CD14-positive monocyte (primary cell): ENCODE data around the gene THRA. TPM values are rescaled to one million over a fixed set of nuclear protein-coding genes. Genes with fewer than 3 reads are reported as not detected.

Source experiments
- DNase-seq, 3 donors: peaks; one replicate each; pipeline ENCODE4 v3.0.0-alpha.2; 2011 to 2022
- H2AFZ ChIP-seq: 2 replicates; pipeline ENCODE4 v1.6.0; 2012; ENCODE audit warnings: mild to moderate bottlenecking, low read depth, low read length, inconsistent platforms; ENCODE audit not compliant: insufficient read depth, poor library complexity, severe bottlenecking
- H3K27ac ChIP-seq, 2 donors: 1 replicate in 1 of 2; 2 replicates in 1 of 2; pipeline ENCODE4 v1.5.1; 2012 to 2013; ENCODE audit warnings: low read length in 2 of 2, control low read depth in 1 of 2, inconsistent platforms in 1 of 2, low read depth in 1 of 2, mild to moderate bottlenecking in 1 of 2
- H3K27me3 ChIP-seq, 2 donors: one replicate each; pipeline versions ENCODE4 v1.6.0 to v1.6.1; 2011 to 2013; ENCODE audit warnings: low read length in 2 of 2; ENCODE audit not compliant: control insufficient read depth in 2 of 2, insufficient read depth in 2 of 2
- H3K36me3 ChIP-seq, 2 donors: replicated peaks in 1 of 2; 1 replicate in 1 of 2; 2 replicates in 1 of 2; pipeline versions ENCODE4 v1.5.1 to v1.6.1; 2012 to 2013; ENCODE audit warnings: low read length in 2 of 2, control low read depth in 1 of 2, inconsistent platforms in 1 of 2, mild to moderate bottlenecking in 1 of 2; ENCODE audit not compliant: insufficient read depth in 2 of 2, control insufficient read depth in 1 of 2
- H3K4me1 ChIP-seq, 2 donors: 1 replicate in 1 of 2; 2 replicates in 1 of 2; pipeline versions ENCODE4 v1.5.1 to v1.6.1; 2012 to 2013; ENCODE audit warnings: low read length in 2 of 2, control low read depth in 1 of 2, inconsistent platforms in 1 of 2, mild to moderate bottlenecking in 1 of 2, moderate library complexity in 1 of 2; ENCODE audit not compliant: insufficient read depth in 2 of 2, control insufficient read depth in 1 of 2
- H3K4me2 ChIP-seq: replicated peaks from 2 replicates; pipeline ENCODE3; 2012; ENCODE audit warnings: low read length, moderate library complexity, mild to moderate bottlenecking; ENCODE audit not compliant: poor library complexity, severe bottlenecking; ENCODE audit errors: extremely low read depth
- H3K4me3 ChIP-seq, 3 experiments: fragments of 200-600 bp in 1 of 3; sonication (generic) in 1 of 3; replicated peaks in 1 of 3; 1 replicate in 2 of 3; 2 replicates in 1 of 3; pipeline ENCODE4 v1.5.1; 2011 to 2013; ENCODE audit warnings: low read length in 3 of 3, mild to moderate bottlenecking in 3 of 3, control low read depth in 2 of 3, low read depth in 2 of 3, inconsistent platforms in 1 of 3, moderate library complexity in 1 of 3
- H3K79me2 ChIP-seq: 2 replicates; pipeline ENCODE4 v1.6.0; 2012; ENCODE audit warnings: mild to moderate bottlenecking, control low read depth, inconsistent platforms, low read length, moderate library complexity; ENCODE audit not compliant: insufficient read depth
- H3K9ac ChIP-seq: 2 replicates; pipeline ENCODE4 v1.6.0; 2017; ENCODE audit warnings: low read length, mild to moderate bottlenecking; ENCODE audit not compliant: insufficient read depth, poor library complexity, severe bottlenecking
- H3K9me3 ChIP-seq, 2 donors: replicated peaks in 1 of 2; 1 replicate in 1 of 2; 2 replicates in 1 of 2; pipeline versions ENCODE4 v1.5.1 to v1.6.1; 2012 to 2013; ENCODE audit warnings: low read length in 2 of 2, control low read depth in 1 of 2; ENCODE audit not compliant: control insufficient read depth in 1 of 2, insufficient read depth in 1 of 2
- H4K20me1 ChIP-seq: 2 replicates; pipeline ENCODE4 v1.6.0; 2012; ENCODE audit warnings: mild to moderate bottlenecking, low read length, control low read depth, moderate library complexity; ENCODE audit not compliant: insufficient read depth
- H3K27ac Mint-ChIP-seq, 7 donors: one replicate each; pipeline ENCODE4 v1.8.0; 2020; ENCODE audit warnings: mild to moderate bottlenecking in 7 of 7, mixed read lengths in 7 of 7, moderate library complexity in 6 of 7, inconsistent platforms in 2 of 7
- H3K27me3 Mint-ChIP-seq, 3 donors: one replicate each; pipeline ENCODE4 v1.8.0; 2021 to 2022; ENCODE audit warnings: low read depth in 3 of 3, mild to moderate bottlenecking in 3 of 3, mixed read lengths in 3 of 3, moderate library complexity in 3 of 3, inconsistent platforms in 1 of 3
- H3K36me3 Mint-ChIP-seq, 2 donors: one replicate each; pipeline ENCODE4 v1.8.0; 2020; ENCODE audit warnings: mixed read lengths in 2 of 2, inconsistent platforms in 1 of 2, mild to moderate bottlenecking in 1 of 2
- H3K4me1 Mint-ChIP-seq: one replicate; pipeline ENCODE4 v1.8.0; 2020; ENCODE audit warnings: mild to moderate bottlenecking, mixed read lengths
- H3K4me3 Mint-ChIP-seq, 2 donors: one replicate each; pipeline ENCODE4 v1.8.0; 2020; ENCODE audit warnings: mild to moderate bottlenecking in 2 of 2, mixed read lengths in 2 of 2, moderate library complexity in 1 of 2
- H3K9me3 Mint-ChIP-seq, 7 donors: one replicate each; pipeline ENCODE4 v1.8.0; 2020 to 2022; ENCODE audit warnings: mixed read lengths in 7 of 7, mild to moderate bottlenecking in 6 of 7, moderate library complexity in 6 of 7, inconsistent platforms in 2 of 7
- WGBS: methylation state at CpG from one replicate; pipeline ENCODE4 v1.1.5; 2013; ENCODE audit warnings: missing lambda C conversion rate; ENCODE audit not compliant: insufficient coverage; 5-methylcytosine and 5-hydroxymethylcytosine counted together
- intact Hi-C, 2 donors: fragments of 100-400 bp; cut with micrococcal nuclease; formaldehyde crosslinking; loops; one replicate each; pipeline versions ENCODE4 v1.15.0 to v1.15.1; 2023
- polyA plus RNA-seq, 3 donors: library from polyadenylated mRNA; depleted of rRNA in 1 of 3; unstranded in 2 of 3; stranded (reverse) in 1 of 3; fragments of 300-500 nt in 2 of 3; fragments of >200 nt in 1 of 3; fragmentation: Illumina TruSeq in 2 of 3; gene quantifications; 1 replicate in 2 of 3; 2 replicates in 1 of 3; pipeline ENCODE4 v1.2.3, GENCODE V29; 2012 to 2021
- TF ChIP-seq, protein P1 (sequence below): fragments of 200-600 bp; IDR thresholded peaks from one replicate; pipeline ENCODE4 v1.8.0; 2022; ENCODE audit warnings: antibody characterized with exemption, mild to moderate bottlenecking

Gene THRA
- polyA plus RNA-seq, 3 donors: 2.5 to 7.5 (median 3.8) TPM

DNA sequence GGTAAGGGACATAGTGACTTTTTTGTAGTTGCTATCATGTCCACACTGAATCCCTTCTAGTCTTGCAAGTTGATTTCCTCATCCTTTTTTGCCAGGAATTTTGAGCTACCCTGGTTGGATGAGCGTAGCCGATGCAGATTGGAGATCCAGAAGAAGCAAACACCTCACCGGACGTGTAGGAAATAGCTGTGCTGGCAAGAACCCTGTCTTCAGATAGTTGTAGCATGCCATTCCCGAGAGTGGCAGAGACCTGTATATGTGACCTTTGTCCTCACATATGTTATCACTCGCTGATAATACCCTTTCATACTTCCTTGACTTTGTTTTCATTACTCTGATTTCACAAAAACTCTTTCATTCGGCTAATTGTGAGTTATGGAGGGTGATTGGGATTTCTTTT is 71.4 kb downstream of the THRA start:
- H3K36me3 ChIP-seq: peaks cover 45 to 62% of the 10 kb centered on the region in 2 donors
- no peak overlapping the region for H3K9ac ChIP-seq
- no peak overlapping the region for H3K4me2 ChIP-seq
- Mint-ChIP-seq H3K4me3 (no peak overlapping the region), H3K9me3 (no peaks in the 10 kb centered on the region), H3K27ac (peak overlapping the region in 3 of 7 donors; percentile 11 to 31 (median 19)), H3K36me3 (peaks cover 63 to 83% of the 10 kb centered on the region in 2 donors), H3K4me1 (peaks cover 47% of the 10 kb centered on the region), H3K27me3 (peaks cover 0 to 1% (median 0%) of the 10 kb centered on the region in 3 donors)
- 100% methylated on average over 4 of the region's 7 CpGs for WGBS
- H3K79me2 ChIP-seq: peaks cover 76% of the 10 kb centered on the region
- DNase-seq: no peak
- peak overlapping the region in 1 of 2 donors; percentile 3 for H3K27ac ChIP-seq
- H3K4me3 ChIP-seq: no peak overlapping the region
- no peak overlapping the region for H2AFZ ChIP-seq
- peaks cover 47 to 51% of the 10 kb centered on the region in 2 donors for H3K4me1 ChIP-seq
- intact Hi-C loops: no loop called here
- H4K20me1 ChIP-seq: no peaks in the 10 kb centered on the region
- H3K9me3 ChIP-seq: no peaks in the 10 kb centered on the region
- TF ChIP-seq, protein P1, sequence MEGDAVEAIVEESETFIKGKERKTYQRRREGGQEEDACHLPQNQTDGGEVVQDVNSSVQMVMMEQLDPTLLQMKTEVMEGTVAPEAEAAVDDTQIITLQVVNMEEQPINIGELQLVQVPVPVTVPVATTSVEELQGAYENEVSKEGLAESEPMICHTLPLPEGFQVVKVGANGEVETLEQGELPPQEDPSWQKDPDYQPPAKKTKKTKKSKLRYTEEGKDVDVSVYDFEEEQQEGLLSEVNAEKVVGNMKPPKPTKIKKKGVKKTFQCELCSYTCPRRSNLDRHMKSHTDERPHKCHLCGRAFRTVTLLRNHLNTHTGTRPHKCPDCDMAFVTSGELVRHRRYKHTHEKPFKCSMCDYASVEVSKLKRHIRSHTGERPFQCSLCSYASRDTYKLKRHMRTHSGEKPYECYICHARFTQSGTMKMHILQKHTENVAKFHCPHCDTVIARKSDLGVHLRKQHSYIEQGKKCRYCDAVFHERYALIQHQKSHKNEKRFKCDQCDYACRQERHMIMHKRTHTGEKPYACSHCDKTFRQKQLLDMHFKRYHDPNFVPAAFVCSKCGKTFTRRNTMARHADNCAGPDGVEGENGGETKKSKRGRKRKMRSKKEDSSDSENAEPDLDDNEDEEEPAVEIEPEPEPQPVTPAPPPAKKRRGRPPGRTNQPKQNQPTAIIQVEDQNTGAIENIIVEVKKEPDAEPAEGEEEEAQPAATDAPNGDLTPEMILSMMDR: no peak
- no peaks in the 10 kb centered on the region for H3K27me3 ChIP-seq

DNA sequence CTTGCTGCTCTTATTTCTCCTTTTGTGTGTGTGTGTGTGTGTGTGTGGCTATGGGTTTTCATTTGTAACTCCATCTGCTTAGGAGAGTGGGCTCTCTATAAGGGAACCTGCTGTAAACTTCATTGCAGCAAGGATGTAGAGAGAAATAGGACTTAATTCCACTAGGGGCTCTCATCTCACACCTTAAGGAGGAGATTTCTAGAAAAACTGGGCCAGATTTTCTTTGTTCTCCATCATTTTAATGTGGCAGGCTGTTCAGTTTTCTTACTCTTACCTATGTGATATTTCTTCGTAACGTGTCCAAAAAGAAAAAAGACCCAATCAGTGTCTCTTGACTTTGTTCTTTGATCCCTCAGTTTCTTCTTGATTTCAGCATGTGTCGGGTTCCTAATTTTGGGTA is 73.1 kb downstream of the THRA start:
- H3K79me2 ChIP-seq: peaks cover 70% of the 10 kb centered on the region
- H4K20me1 ChIP-seq: no peaks in the 10 kb centered on the region
- H3K9ac ChIP-seq: no peak overlapping the region
- Mint-ChIP-seq H3K4me3 (no peak overlapping the region), H3K27ac (peak overlapping the region; percentile 64 to 87 (median 75)), H3K36me3 (peaks cover 52 to 70% of the 10 kb centered on the region in 2 donors), H3K27me3 (peaks cover 0 to 5% (median 0%) of the 10 kb centered on the region in 3 donors), H3K9me3 (no peaks in the 10 kb centered on the region), H3K4me1 (peaks cover 37% of the 10 kb centered on the region)
- intact Hi-C loops: no loop called here
- WGBS: 100% methylated on average over 2 of the region's 3 CpGs
- peaks cover 38 to 43% of the 10 kb centered on the region in 2 donors for H3K4me1 ChIP-seq
- H3K36me3 ChIP-seq: peaks cover 37 to 50% of the 10 kb centered on the region in 2 donors
- no peaks in the 10 kb centered on the region for H3K27me3 ChIP-seq
- TF ChIP-seq, protein P1: no peak
- H2AFZ ChIP-seq: no peak overlapping the region
- H3K4me2 ChIP-seq: no peak overlapping the region
- no peak overlapping the region for H3K4me3 ChIP-seq
- peak overlapping the region in 1 of 2 donors; percentile 57 for H3K27ac ChIP-seq
- no peaks in the 10 kb centered on the region for H3K9me3 ChIP-seq
- no peak for DNase-seq
